Measurements from ENCODE around the gene KRTAP27-1.

Gene KRTAP27-1

GRCh38 chr21:30337276-30337744 lies at the start of gene KRTAP27-1:
TSS of gene KRTAP27-1 (minus strand) at chr21:30337694. CDS start at chr21:30337668, 26 bp downstream.
- no peak for DNase-seq (ENCODE audit: low spot score)
- no peaks in the 10 kb centered on the region for H3K9me3 ChIP-seq (ENCODE audit: severe bottlenecking)
- H3K27ac ChIP-seq (ENCODE audit: poor library complexity, severe bottlenecking), result no peak within 1 kb of the TSS
- H3K27me3 ChIP-seq (ENCODE audit: insufficient read depth, poor library complexity, severe bottlenecking), result no peaks in the 10 kb centered on the region
- no peak for ATAC-seq (ENCODE audit: low read depth)
- no peaks in the 10 kb centered on the region for H3K36me3 ChIP-seq (ENCODE audit: low read depth)
- TF ChIP-seq CTCF (IDR thresholded peaks at IDR 0.05; ENCODE audit: poor library complexity, severe bottlenecking), result no peak
- H3K4me1 ChIP-seq (ENCODE audit: insufficient read depth, poor library complexity, severe bottlenecking), result peaks cover 4% of the 10 kb centered on the region
- no peak within 1 kb of the TSS for H3K4me3 ChIP-seq (ENCODE audit: severe bottlenecking)

- no peak for TF ChIP-seq CTCF (IDR thresholded peaks at IDR 0.05; ENCODE audit: poor library complexity, severe bottlenecking)
- H3K36me3 ChIP-seq (ENCODE audit: low read depth), result no peaks in the 10 kb centered on the region
- no peaks in the 10 kb centered on the region for H3K9me3 ChIP-seq (ENCODE audit: severe bottlenecking)
- no peak overlapping the region for H3K27ac ChIP-seq (ENCODE audit: poor library complexity, severe bottlenecking)
- ATAC-seq (ENCODE audit: low read depth) (no peak), DNase-seq (ENCODE audit: low spot score) (no peak)
- peaks cover 7% of the 10 kb centered on the region for H3K27me3 ChIP-seq (ENCODE audit: insufficient read depth, poor library complexity, severe bottlenecking)
- no peaks in the 10 kb centered on the region for H3K4me1 ChIP-seq (ENCODE audit: insufficient read depth, poor library complexity, severe bottlenecking)
- H3K4me3 ChIP-seq (ENCODE audit: severe bottlenecking), result no peak overlapping the region
Measured at GRCh38 chr21:30382201-30382600, 44.7 kb upstream of the KRTAP27-1 start.

- TF ChIP-seq CTCF (IDR thresholded peaks at IDR 0.05; ENCODE audit: poor library complexity, severe bottlenecking), result no peak
- Histone ChIP-seq H3K27me3 (ENCODE audit: insufficient read depth, poor library complexity, severe bottlenecking) (peaks cover 3% of the 10 kb centered on the region), H3K36me3 (ENCODE audit: low read depth) (no peaks in the 10 kb centered on the region), H3K9me3 (ENCODE audit: severe bottlenecking) (no peaks in the 10 kb centered on the region), H3K4me1 (ENCODE audit: insufficient read depth, poor library complexity, severe bottlenecking) (no peaks in the 10 kb centered on the region), H3K27ac (ENCODE audit: poor library complexity, severe bottlenecking) (no peak within 1 kb of the TSS), H3K4me3 (ENCODE audit: severe bottlenecking) (no peak within 1 kb of the TSS)
- DNase-seq (ENCODE audit: low spot score) (no peak), ATAC-seq (ENCODE audit: low read depth) (no peak)
Measured at GRCh38 chr21:30372139-30372770, 34.8 kb upstream of the KRTAP27-1 start, which contains the start of gene KRTAP13-2. TSS of gene KRTAP13-2 (minus strand) at chr21:30372271. CDS start at chr21:30372213, 58 bp downstream.

GRCh38 chr21:30355906-30356305 lies 18.4 kb upstream of the KRTAP27-1 start:
- ATAC-seq (ENCODE audit: low read depth), result no peak

More at GRCh38 chr21:30355906-30356305, 18.4 kb upstream of the KRTAP27-1 start:
- DNase-seq (ENCODE audit: low spot score), result no peak
- TF ChIP-seq CTCF (IDR thresholded peaks at IDR 0.05; ENCODE audit: poor library complexity, severe bottlenecking), result no peak
- Histone ChIP-seq H3K36me3 (ENCODE audit: low read depth) (no peaks in the 10 kb centered on the region), H3K4me3 (ENCODE audit: severe bottlenecking) (no peak overlapping the region), H3K9me3 (ENCODE audit: severe bottlenecking) (no peaks in the 10 kb centered on the region), H3K27ac (ENCODE audit: poor library complexity, severe bottlenecking) (no peak overlapping the region), H3K27me3 (ENCODE audit: insufficient read depth, poor library complexity, severe bottlenecking) (peaks cover 11% of the 10 kb centered on the region), H3K4me1 (ENCODE audit: insufficient read depth, poor library complexity, severe bottlenecking) (no peaks in the 10 kb centered on the region)

Data from RWPE2 (cell line).